Neural crest cell (in vitro differentiated cells): ENCODE data around the gene NRF1. TPM values are rescaled to one million over a fixed set of nuclear protein-coding genes. Genes with fewer than 3 reads are reported as not detected.

Experiments used
- DNase-seq: peaks from one replicate; pipeline ENCODE4 v3.0.0; 2021; ENCODE audit warnings: low read depth, mixed read lengths, low spot score
- H3K27ac Mint-ChIP-seq: one replicate; pipeline ENCODE4 v1.8.0; 2021; ENCODE audit warnings: mild to moderate bottlenecking, mixed read lengths; ENCODE audit not compliant: unreplicated experiment
- H3K27me3 Mint-ChIP-seq: 2 replicates; pipeline ENCODE4 v1.8.0; 2021; ENCODE audit warnings: low read depth, mild to moderate bottlenecking, mixed read lengths
- H3K36me3 Mint-ChIP-seq: 2 replicates; pipeline ENCODE4 v1.8.0; 2021; ENCODE audit warnings: low read depth, mild to moderate bottlenecking, mixed read lengths
- H3K4me1 Mint-ChIP-seq: 2 replicates; pipeline ENCODE4 v1.8.0; 2021; ENCODE audit warnings: mixed read lengths
- H3K4me3 Mint-ChIP-seq: one replicate; pipeline ENCODE4 v1.8.0; 2021; ENCODE audit warnings: mild to moderate bottlenecking, mixed read lengths
- H3K9me3 Mint-ChIP-seq: 2 replicates; pipeline ENCODE4 v1.8.0; 2021; ENCODE audit warnings: mixed read lengths
- microRNA-seq: library from miRNA; unstranded; fragments of <30 nt; microRNA quantifications from one replicate; pipeline ENCODE4, GENCODE V29; 2020
- total RNA-seq: library from RNA; stranded (reverse); gene quantifications from 2 replicates; pipeline ENCODE4 v1.2.1, GENCODE V29; 2021
- TF ChIP-seq, protein P1 (sequence below): fragments of 200-600 bp; sonication (generic); conservative IDR thresholded peaks from 2 replicates; pipeline ENCODE4 v1.5.0; 2021; ENCODE audit warnings: antibody characterized with exemption, mild to moderate bottlenecking

The NRF1 gene
- total RNA-seq, 1 donor from 2014 or later = 27.5 TPM

DNA sequence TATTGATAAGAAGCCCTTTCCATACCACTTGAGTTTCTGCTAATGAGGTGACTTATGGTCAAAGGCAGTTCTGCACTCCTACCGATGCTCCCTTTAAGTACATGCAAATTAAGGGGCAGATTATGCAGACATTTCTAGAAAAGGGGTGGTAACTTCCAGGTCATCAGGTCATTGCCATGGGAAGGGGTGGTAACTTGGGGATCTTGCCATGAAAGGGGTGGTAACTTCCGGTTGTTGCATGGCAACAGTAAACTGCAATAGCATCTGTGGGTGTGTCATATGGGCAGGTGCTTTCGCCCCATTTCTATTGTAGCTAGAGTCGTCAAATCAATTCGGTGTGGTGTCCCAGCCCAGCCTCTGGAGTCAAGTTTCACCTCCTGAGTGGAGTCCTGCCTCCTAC, 190.4 kb downstream of the NRF1 start:
- Mint-ChIP-seq H3K4me1 (no peaks in the 10 kb centered on the region), H3K27ac (no peak overlapping the region), H3K27me3 (no peaks in the 10 kb centered on the region), H3K4me3 (no peak overlapping the region), H3K36me3 (no peaks in the 10 kb centered on the region), H3K9me3 (no peaks in the 10 kb centered on the region)
- TF ChIP-seq, protein P1, sequence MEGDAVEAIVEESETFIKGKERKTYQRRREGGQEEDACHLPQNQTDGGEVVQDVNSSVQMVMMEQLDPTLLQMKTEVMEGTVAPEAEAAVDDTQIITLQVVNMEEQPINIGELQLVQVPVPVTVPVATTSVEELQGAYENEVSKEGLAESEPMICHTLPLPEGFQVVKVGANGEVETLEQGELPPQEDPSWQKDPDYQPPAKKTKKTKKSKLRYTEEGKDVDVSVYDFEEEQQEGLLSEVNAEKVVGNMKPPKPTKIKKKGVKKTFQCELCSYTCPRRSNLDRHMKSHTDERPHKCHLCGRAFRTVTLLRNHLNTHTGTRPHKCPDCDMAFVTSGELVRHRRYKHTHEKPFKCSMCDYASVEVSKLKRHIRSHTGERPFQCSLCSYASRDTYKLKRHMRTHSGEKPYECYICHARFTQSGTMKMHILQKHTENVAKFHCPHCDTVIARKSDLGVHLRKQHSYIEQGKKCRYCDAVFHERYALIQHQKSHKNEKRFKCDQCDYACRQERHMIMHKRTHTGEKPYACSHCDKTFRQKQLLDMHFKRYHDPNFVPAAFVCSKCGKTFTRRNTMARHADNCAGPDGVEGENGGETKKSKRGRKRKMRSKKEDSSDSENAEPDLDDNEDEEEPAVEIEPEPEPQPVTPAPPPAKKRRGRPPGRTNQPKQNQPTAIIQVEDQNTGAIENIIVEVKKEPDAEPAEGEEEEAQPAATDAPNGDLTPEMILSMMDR = no peak
- no peak for DNase-seq

GRCh38 chr7:129803546-129804081, 192.1 kb downstream of the NRF1 start:
- Mint-ChIP-seq H3K27me3 (no peaks in the 10 kb centered on the region), H3K27ac (no peak overlapping the region), H3K36me3 (no peaks in the 10 kb centered on the region), H3K9me3 (no peaks in the 10 kb centered on the region), H3K4me1 (no peaks in the 10 kb centered on the region), H3K4me3 (no peak overlapping the region)
- no peak for DNase-seq
- TF ChIP-seq, protein P1 = no peak

- no peak overlapping the region for H3K4me3 Mint-ChIP-seq
- TF ChIP-seq, protein P1 = no peak
- H3K4me1 Mint-ChIP-seq = no peaks in the 10 kb centered on the region
- H3K27me3 Mint-ChIP-seq = no peaks in the 10 kb centered on the region
- H3K9me3 Mint-ChIP-seq = no peaks in the 10 kb centered on the region
- DNase-seq = no peak
- no peak overlapping the region for H3K27ac Mint-ChIP-seq
- no peaks in the 10 kb centered on the region for H3K36me3 Mint-ChIP-seq
Measured at GRCh38 chr7:129804111-129804889, 192.8 kb downstream of the NRF1 start.

- Mint-ChIP-seq H3K36me3 (no peaks in the 10 kb centered on the region), H3K4me3 (no peak overlapping the region), H3K27ac (no peak overlapping the region), H3K4me1 (no peaks in the 10 kb centered on the region), H3K9me3 (no peaks in the 10 kb centered on the region), H3K27me3 (no peaks in the 10 kb centered on the region)
- TF ChIP-seq, protein P1 = no peak
- no peak for DNase-seq
Measured at GRCh38 chr7:129804890-129805719, 193.6 kb downstream of the NRF1 start.

Small RNA genes lying within 50 kb of the gene (microRNA-seq; reads per million reads assigned to microRNA genes)
- gene MIR182 = 159 reads per million, percentile 65 among the genes with 10 or more reads in this experiment
- 133 reads per million, percentile 63 among the genes with 10 or more reads in this experiment for gene MIR183
- gene MIR96 = 26.6 reads per million, percentile 40 among the genes with 10 or more reads in this experiment

Other genes with a start within 250 kb of the NRF1 start
- 11.6 and 13.0 TPM in 2 replicates for gene STRIP2, start 177.3 kb upstream of the NRF1 start, total RNA-seq
- 2.5 and 5.3 TPM in 2 replicates for gene SMKR1, start 109.2 kb upstream of the NRF1 start, total RNA-seq